ENCODE measurements around the gene UBA52.

The UBA52 gene

DNA sequence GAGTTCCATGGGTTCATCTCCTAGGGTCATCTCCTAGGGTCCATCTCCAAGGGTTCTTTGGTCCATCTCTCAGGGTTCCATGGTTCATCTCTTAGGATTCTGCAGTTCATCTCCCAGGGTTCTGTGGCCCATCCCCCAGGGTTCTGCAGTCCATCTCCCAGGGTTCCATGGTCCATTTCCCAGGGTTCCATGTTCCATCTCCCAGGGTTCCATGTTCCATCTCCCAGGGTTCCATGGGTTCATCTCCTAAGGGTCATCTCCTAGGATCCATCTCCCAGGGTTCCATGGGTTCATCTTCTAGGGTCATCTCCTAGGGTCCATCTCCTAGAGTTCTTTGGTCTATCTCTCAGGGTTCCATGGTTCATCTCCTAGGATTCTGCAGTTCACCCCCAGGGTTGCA lies 45.9 kb downstream of the UBA52 start:
- H3K4me3 ChIP-seq (ENCODE audit: low read length), result no peak overlapping the region
- no peak for DNase-seq (ENCODE audit: low read depth)
- TF ChIP-seq, protein P1, sequence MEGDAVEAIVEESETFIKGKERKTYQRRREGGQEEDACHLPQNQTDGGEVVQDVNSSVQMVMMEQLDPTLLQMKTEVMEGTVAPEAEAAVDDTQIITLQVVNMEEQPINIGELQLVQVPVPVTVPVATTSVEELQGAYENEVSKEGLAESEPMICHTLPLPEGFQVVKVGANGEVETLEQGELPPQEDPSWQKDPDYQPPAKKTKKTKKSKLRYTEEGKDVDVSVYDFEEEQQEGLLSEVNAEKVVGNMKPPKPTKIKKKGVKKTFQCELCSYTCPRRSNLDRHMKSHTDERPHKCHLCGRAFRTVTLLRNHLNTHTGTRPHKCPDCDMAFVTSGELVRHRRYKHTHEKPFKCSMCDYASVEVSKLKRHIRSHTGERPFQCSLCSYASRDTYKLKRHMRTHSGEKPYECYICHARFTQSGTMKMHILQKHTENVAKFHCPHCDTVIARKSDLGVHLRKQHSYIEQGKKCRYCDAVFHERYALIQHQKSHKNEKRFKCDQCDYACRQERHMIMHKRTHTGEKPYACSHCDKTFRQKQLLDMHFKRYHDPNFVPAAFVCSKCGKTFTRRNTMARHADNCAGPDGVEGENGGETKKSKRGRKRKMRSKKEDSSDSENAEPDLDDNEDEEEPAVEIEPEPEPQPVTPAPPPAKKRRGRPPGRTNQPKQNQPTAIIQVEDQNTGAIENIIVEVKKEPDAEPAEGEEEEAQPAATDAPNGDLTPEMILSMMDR (conservative IDR thresholded peaks at IDR 0.05; ENCODE audit: low read depth, low read length), result no peak

DNA sequence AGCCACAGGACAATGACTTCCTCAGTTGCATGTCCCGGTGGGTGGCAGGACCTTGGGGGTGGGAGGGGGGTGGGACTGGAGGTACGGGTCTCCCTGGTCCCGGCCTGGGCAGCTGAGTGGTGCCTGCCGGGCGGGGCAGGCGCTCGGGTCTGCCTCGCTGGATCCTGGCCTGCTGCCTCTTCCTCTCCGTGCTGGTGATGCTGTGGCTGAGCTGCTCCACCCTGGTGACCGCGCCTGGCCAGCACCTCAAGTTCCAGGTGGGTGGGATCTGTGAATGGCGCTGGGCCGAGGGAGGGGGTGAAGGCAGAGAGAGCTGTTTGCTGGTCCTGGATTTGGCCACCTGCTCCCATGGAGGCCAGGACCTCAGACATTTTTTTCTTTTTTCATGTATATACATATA lies 46.6 kb downstream of the UBA52 start:
- TF ChIP-seq, protein P1 (conservative IDR thresholded peaks at IDR 0.05; ENCODE audit: low read depth, low read length), result no peak
- H3K4me3 ChIP-seq (ENCODE audit: low read length), result no peak overlapping the region
- no peak for DNase-seq (ENCODE audit: low read depth)

DNA sequence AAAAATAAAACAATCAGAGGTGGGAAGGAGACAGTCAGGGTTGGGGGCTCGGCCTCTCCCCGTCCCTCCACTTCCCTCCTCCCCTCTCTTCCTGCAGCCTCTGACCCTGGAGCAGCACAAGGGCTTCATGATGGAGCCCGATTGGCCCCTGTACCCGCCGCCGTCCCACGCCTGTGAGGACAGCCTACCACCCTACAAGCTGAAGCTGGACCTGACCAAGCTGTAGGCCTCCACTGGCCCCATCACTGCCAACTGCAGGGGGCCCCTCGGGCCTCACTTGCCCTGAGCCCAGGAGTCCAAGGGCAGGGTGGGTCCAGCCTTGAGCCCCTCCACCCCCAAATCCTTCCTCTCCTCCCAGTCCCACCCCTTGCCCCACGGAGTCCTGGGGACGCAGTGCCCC lies 48.7 kb downstream of the UBA52 start:
- H3K4me3 ChIP-seq (ENCODE audit: low read length), result no peak overlapping the region
- no peak for DNase-seq (ENCODE audit: low read depth)
- TF ChIP-seq, protein P1 (conservative IDR thresholded peaks at IDR 0.05; ENCODE audit: low read depth, low read length), result no peak

DNA sequence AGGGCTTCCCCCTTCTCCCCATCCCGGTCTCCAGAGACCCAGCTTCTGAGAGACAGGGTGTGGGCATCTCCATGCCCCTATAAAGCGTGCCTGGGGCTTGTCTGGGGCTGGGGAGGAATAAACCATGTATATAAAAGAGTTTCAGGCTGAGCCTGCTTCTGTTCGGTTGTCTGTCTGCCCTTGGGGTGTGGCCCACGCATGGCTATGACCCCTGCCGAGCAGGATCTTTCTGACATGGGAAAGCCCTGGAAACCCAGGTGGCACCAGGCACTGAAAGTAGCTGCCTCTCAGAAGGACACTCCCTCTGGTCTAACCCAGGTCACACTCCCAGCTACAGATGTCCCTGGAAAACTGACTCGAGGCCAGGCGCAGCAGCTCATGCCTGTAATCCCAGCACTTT lies 49.2 kb downstream of the UBA52 start:
- no peak overlapping the region for H3K4me3 ChIP-seq (ENCODE audit: low read length)
- DNase-seq (ENCODE audit: low read depth), result no peak
- TF ChIP-seq, protein P1 (conservative IDR thresholded peaks at IDR 0.05; ENCODE audit: low read depth, low read length), result no peak

DNA sequence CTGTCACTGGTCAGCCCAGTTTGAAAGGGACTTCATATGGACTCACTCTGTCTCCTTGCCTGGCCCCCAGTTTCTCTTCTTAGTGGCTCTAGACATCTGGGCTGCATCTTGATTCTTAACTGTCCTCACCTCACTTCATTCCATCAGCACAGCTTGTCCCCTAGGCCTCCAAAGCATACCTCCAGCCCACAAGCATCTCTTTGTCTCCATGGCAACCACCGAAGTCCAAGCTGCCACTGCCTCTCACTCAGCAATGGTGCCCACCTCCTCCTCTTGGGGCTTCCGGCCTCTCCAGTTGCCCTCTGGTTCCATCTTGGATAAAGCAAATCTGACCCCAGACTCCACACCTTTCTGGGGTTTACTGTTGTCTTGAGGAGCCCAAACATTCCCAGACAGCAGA lies 55.2 kb downstream of the UBA52 start:
- DNase-seq (ENCODE audit: low read depth), result no peak
- no peak overlapping the region for H3K4me3 ChIP-seq (ENCODE audit: low read length)
- TF ChIP-seq, protein P1 (conservative IDR thresholded peaks at IDR 0.05; ENCODE audit: low read depth, low read length), result no peak

Data from retinal pigment epithelial cell (primary cell).